Measurements from ENCODE around the gene LRRC28.

Gene LRRC28

GRCh38 chr15:99275525-99276128 lies 24.3 kb downstream of the LRRC28 start:
- no peak for TF ChIP-seq CTCF (IDR thresholded peaks at IDR 0.05; ENCODE audit: low read length, missing control alignments)
- DNase-seq (ENCODE audit: low read depth): no peak
- H3K4me3 ChIP-seq (replicated peaks; ENCODE audit: low read depth, low read length): no peak overlapping the region

GRCh38 chr15:99279290-99279689 lies 28.0 kb downstream of the LRRC28 start:
- no peak overlapping the region for H3K4me3 ChIP-seq (replicated peaks; ENCODE audit: low read depth, low read length)
- DNase-seq (ENCODE audit: low read depth): no peak
- no peak for TF ChIP-seq CTCF (IDR thresholded peaks at IDR 0.05; ENCODE audit: low read length, missing control alignments)

- DNase-seq (ENCODE audit: low read depth): no peak
- H3K4me3 ChIP-seq (replicated peaks; ENCODE audit: low read depth, low read length): no peak overlapping the region
- no peak for TF ChIP-seq CTCF (IDR thresholded peaks at IDR 0.05; ENCODE audit: low read length, missing control alignments)
Observed at GRCh38 chr15:99279827-99280226, 28.5 kb downstream of the LRRC28 start.

- no peak for TF ChIP-seq CTCF (IDR thresholded peaks at IDR 0.05; ENCODE audit: low read length, missing control alignments)
- DNase-seq (ENCODE audit: low read depth): no peak
- no peak overlapping the region for H3K4me3 ChIP-seq (replicated peaks; ENCODE audit: low read depth, low read length)
Observed at GRCh38 chr15:99282121-99282520, 30.8 kb downstream of the LRRC28 start.

GRCh38 chr15:99282586-99282985 lies 31.3 kb downstream of the LRRC28 start:
- TF ChIP-seq CTCF (IDR thresholded peaks at IDR 0.05; ENCODE audit: low read length, missing control alignments): no peak
- DNase-seq (ENCODE audit: low read depth): no peak
- no peak overlapping the region for H3K4me3 ChIP-seq (replicated peaks; ENCODE audit: low read depth, low read length)

GRCh38 chr15:99283717-99284116 lies 32.4 kb downstream of the LRRC28 start:
- DNase-seq (ENCODE audit: low read depth): no peak
- TF ChIP-seq CTCF (IDR thresholded peaks at IDR 0.05; ENCODE audit: low read length, missing control alignments): no peak

GRCh38 chr15:99291643-99292042 lies 40.4 kb downstream of the LRRC28 start:
- no peak for DNase-seq (ENCODE audit: low read depth)

More at GRCh38 chr15:99283717-99284116, 32.4 kb downstream of the LRRC28 start:
- H3K4me3 ChIP-seq (replicated peaks; ENCODE audit: low read depth, low read length): no peak overlapping the region

More at GRCh38 chr15:99291643-99292042, 40.4 kb downstream of the LRRC28 start:
- no peak overlapping the region for H3K4me3 ChIP-seq (replicated peaks; ENCODE audit: low read depth, low read length)
- TF ChIP-seq CTCF (IDR thresholded peaks at IDR 0.05; ENCODE audit: low read length, missing control alignments): no peak
